ENCODE data around the gene CLEC4E. TPM values are rescaled to one million over a fixed set of nuclear protein-coding genes. Genes with fewer than 3 reads are reported as not detected.
"Not testable (repeated sequence)": the region's sequence is repeated elsewhere in the genome, so short reads cannot be mapped to it uniquely, and the experiment has no call there.

Gene CLEC4E
- total RNA-seq, 1 experiment from 2014 or later = not detected

- no peak for TF ChIP-seq CTCF (IDR thresholded peaks at IDR 0.05; ENCODE audit: unreplicated experiment)
- no peaks in the 10 kb centered on the region for H3K36me3 Mint-ChIP-seq (ENCODE audit: insufficient read depth, unreplicated experiment)
- CTCF ChIA-PET = interaction anchor here (0.6 to 2.3 kb wide), 2 partner anchors 34 to 461 kb away, joined by 4 to 12 read pairs; no protein-coding TSS in a partner anchor
Observed at GRCh38 chr12:8577879-8578278, 37.2 kb upstream of the CLEC4E start.

GRCh38 chr12:8572507-8572906 lies 31.8 kb upstream of the CLEC4E start:
- DNase-seq (ENCODE audit: unreplicated experiment) = no peak
- no TSS peak for BruUV-seq (replicated peaks)
- H3K27ac Mint-ChIP-seq (ENCODE audit: low read depth, unreplicated experiment) = no peak overlapping the region
- intact Hi-C loops (cut with micrococcal nuclease) = no loop called here
- no peak overlapping the region for H3K4me3 Mint-ChIP-seq (ENCODE audit: unreplicated experiment)
- CTCF ChIA-PET = interaction anchor here (4.9 kb wide), 1 partner anchor 28 kb away, joined by 16 read pairs; no protein-coding TSS in a partner anchor
- peaks cover 21% of the 10 kb centered on the region for H3K27me3 Mint-ChIP-seq (ENCODE audit: insufficient read depth, unreplicated experiment)
- POLR2A ChIA-PET = no interaction called here
- H3K4me1 Mint-ChIP-seq (ENCODE audit: insufficient read depth, unreplicated experiment) = no peaks in the 10 kb centered on the region
- TF ChIP-seq CTCF (IDR thresholded peaks at IDR 0.05; ENCODE audit: unreplicated experiment) = no peak
- H3K9me3 Mint-ChIP-seq (ENCODE audit: unreplicated experiment) = no peaks in the 10 kb centered on the region
- H3K36me3 Mint-ChIP-seq (ENCODE audit: insufficient read depth, unreplicated experiment) = no peaks in the 10 kb centered on the region

More at GRCh38 chr12:8577879-8578278, 37.2 kb upstream of the CLEC4E start:
- Mint-ChIP-seq H3K9me3 (ENCODE audit: unreplicated experiment) (no peaks in the 10 kb centered on the region), H3K4me3 (ENCODE audit: unreplicated experiment) (no peak overlapping the region), H3K27ac (ENCODE audit: low read depth, unreplicated experiment) (no peak overlapping the region), H3K27me3 (ENCODE audit: insufficient read depth, unreplicated experiment) (peaks cover 21% of the 10 kb centered on the region), H3K4me1 (ENCODE audit: insufficient read depth, unreplicated experiment) (no peaks in the 10 kb centered on the region)
- intact Hi-C loops (cut with micrococcal nuclease) = no loop called here
- no TSS peak for BruUV-seq (replicated peaks)
- DNase-seq (ENCODE audit: unreplicated experiment) = no peak
- POLR2A ChIA-PET = no interaction called here

- POLR2A ChIA-PET = interaction anchor here (0.5 kb wide), 1 partner anchor 410 kb away, joined by 4 read pairs; no protein-coding TSS in a partner anchor
Observed at GRCh38 chr12:8566525-8566924, 25.8 kb upstream of the CLEC4E start.

GRCh38 chr12:8566052-8566451 lies 25.3 kb upstream of the CLEC4E start:
- H3K27me3 Mint-ChIP-seq (ENCODE audit: insufficient read depth, unreplicated experiment); H3K27ac Mint-ChIP-seq (ENCODE audit: low read depth, unreplicated experiment); H3K4me1 Mint-ChIP-seq (ENCODE audit: insufficient read depth, unreplicated experiment); DNase-seq (ENCODE audit: unreplicated experiment); POLR2A ChIA-PET; intact Hi-C loops (cut with micrococcal nuclease); H3K36me3 Mint-ChIP-seq (ENCODE audit: insufficient read depth, unreplicated experiment); BruUV-seq (replicated peaks); H3K4me3 Mint-ChIP-seq (ENCODE audit: unreplicated experiment): not testable (repeated sequence)
- CTCF ChIA-PET = interaction anchor here (0.8 to 3.3 kb wide), 2 partner anchors 10 to 22 kb away, joined by 3 to 23 read pairs; no protein-coding TSS in a partner anchor
- peaks cover 11% of the 10 kb centered on the region for H3K9me3 Mint-ChIP-seq (ENCODE audit: unreplicated experiment)

More at GRCh38 chr12:8566525-8566924, 25.8 kb upstream of the CLEC4E start:
- TF ChIP-seq CTCF (IDR thresholded peaks at IDR 0.05; ENCODE audit: unreplicated experiment) = no peak
- no peak overlapping the region for H3K27ac Mint-ChIP-seq (ENCODE audit: low read depth, unreplicated experiment)
- no peaks in the 10 kb centered on the region for H3K27me3 Mint-ChIP-seq (ENCODE audit: insufficient read depth, unreplicated experiment)
- no peaks in the 10 kb centered on the region for H3K4me1 Mint-ChIP-seq (ENCODE audit: insufficient read depth, unreplicated experiment)
- H3K36me3 Mint-ChIP-seq (ENCODE audit: insufficient read depth, unreplicated experiment) = no peaks in the 10 kb centered on the region
- peak; percentile 9 for DNase-seq (ENCODE audit: unreplicated experiment)
- no peak overlapping the region for H3K4me3 Mint-ChIP-seq (ENCODE audit: unreplicated experiment)
- intact Hi-C loops (cut with micrococcal nuclease) = no loop called here
- no TSS peak for BruUV-seq (replicated peaks)
- H3K9me3 Mint-ChIP-seq (ENCODE audit: unreplicated experiment) = peaks cover 11% of the 10 kb centered on the region
- CTCF ChIA-PET = interaction anchor here (0.8 to 3.3 kb wide), 2 partner anchors 10 to 23 kb away, joined by 3 to 23 read pairs; no protein-coding TSS in a partner anchor
